H7 (cell line): ENCODE data around the gene AFF4. TPM values are rescaled to one million over a fixed set of nuclear protein-coding genes. Genes with fewer than 3 reads are reported as not detected.
"Not testable (repeated sequence)": the region's sequence is repeated elsewhere in the genome, so short reads cannot be mapped to it uniquely, and the experiment has no call there.

Experiments
- DNase-seq: peaks from one replicate; pipeline ENCODE4 v3.0.0; 2012
- H3K27me3 ChIP-seq: 2 replicates; pipeline ENCODE4 v1.6.0; 2011; ENCODE audit warnings: mild to moderate bottlenecking, low read length; ENCODE audit not compliant: control insufficient read depth, insufficient read depth
- H3K36me3 ChIP-seq: replicated peaks from 2 replicates; pipeline ENCODE4 v1.5.1; 2011; ENCODE audit warnings: low read length; ENCODE audit not compliant: control insufficient read depth, insufficient read depth
- H3K4me3 ChIP-seq: 2 replicates; pipeline ENCODE4 v1.5.1; 2011; ENCODE audit warnings: low read depth, mild to moderate bottlenecking, control low read depth, low read length, moderate library complexity; ENCODE audit not compliant: insufficient read depth
- total RNA-seq: library from RNA; depleted of rRNA; stranded (reverse); fragments of >200 nt; shearing (Covaris generic); gene quantifications from 2 replicates; pipeline ENCODE4 v1.2.3, GENCODE V29; 2014

The AFF4 gene
- total RNA-seq, 1 experiment from 2014 or later = 25.1 TPM

DNA sequence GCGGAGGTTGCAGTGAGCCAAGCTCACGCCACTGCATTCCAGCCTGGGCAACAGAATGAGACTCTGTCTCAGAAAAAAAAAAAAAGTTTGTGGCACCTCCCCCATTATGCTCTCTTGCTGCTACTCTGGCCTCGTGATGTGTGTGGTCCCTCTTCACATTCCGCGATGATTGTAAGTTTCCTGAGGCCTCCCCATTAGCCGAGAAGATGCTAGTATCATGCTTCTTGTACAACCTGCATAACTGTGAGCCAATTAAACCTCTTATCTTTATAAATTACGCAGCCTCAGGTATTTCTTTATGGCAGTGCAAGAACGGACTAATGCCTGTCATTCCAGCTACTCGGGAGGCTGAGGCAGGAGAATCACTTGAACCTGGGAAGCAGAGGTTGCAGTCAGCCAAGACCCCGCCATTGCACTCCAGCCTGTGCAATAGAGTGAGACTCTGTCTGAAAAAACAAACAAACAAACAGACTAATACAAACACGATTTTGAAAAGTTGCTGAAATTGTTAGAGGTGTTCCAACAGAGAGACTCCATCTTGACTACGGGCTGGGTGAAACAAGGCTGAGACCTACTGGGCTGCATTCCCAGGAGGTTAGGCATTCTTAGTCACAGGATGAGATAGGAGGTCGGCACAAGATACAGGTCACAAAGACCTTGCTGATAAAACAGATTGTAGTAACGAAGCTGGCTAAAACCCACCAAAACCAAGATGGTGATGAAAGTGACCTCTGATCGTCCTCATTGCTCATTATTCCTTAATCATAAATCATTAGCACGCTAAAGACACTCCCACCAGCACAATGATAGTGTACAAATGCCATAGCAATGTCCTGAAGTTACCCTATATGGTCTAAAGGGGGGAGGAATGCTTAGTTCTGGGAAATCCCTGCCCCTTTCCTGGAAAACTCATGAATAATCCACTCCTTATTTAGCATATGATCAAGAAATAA, 8.3 kb upstream of the AFF4 start:
- H3K4me3 ChIP-seq = no peak overlapping the region
- H3K27me3 ChIP-seq = no peaks in the 10 kb centered on the region
- no peaks in the 10 kb centered on the region for H3K36me3 ChIP-seq
- no peak for DNase-seq

DNA sequence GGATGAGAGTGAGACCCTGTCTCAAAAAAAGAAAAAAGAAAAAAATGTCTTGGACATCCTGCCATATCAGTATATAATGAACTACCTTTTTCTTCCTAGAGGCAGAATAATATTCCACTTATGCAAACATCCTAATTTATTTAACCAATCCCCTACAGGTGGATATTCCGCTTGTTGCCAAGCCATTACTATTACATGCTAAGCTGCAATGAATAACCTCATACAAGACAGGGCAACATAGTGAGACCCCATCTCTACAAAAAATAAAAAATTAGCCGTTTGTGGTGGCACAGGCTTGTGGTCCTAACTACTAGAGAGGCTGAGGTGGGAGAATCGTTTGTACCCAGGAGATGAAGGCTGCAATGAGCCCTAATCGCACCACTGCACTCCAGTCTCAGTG, 1.7 kb upstream of the AFF4 start:
- Histone ChIP-seq H3K36me3 (no peaks in the 10 kb centered on the region), H3K4me3 (no peak overlapping the region), H3K27me3 (no peaks in the 10 kb centered on the region)
- no peak for DNase-seq

- Histone ChIP-seq H3K27me3 (no peaks in the 10 kb centered on the region), H3K36me3 (no peaks in the 10 kb centered on the region), H3K4me3 (peak overlapping the region; percentile 81)
- peak; percentile 45 for DNase-seq
Measured at GRCh38 chr5:132962429-132963021, 909 bp downstream of the AFF4 start.

GRCh38 chr5:132961887-132962286, 1.5 kb downstream of the AFF4 start:
- DNase-seq = no peak
- H3K36me3 ChIP-seq = no peaks in the 10 kb centered on the region
- H3K27me3 ChIP-seq = no peaks in the 10 kb centered on the region
- H3K4me3 ChIP-seq = peak overlapping the region; percentile 81

DNA sequence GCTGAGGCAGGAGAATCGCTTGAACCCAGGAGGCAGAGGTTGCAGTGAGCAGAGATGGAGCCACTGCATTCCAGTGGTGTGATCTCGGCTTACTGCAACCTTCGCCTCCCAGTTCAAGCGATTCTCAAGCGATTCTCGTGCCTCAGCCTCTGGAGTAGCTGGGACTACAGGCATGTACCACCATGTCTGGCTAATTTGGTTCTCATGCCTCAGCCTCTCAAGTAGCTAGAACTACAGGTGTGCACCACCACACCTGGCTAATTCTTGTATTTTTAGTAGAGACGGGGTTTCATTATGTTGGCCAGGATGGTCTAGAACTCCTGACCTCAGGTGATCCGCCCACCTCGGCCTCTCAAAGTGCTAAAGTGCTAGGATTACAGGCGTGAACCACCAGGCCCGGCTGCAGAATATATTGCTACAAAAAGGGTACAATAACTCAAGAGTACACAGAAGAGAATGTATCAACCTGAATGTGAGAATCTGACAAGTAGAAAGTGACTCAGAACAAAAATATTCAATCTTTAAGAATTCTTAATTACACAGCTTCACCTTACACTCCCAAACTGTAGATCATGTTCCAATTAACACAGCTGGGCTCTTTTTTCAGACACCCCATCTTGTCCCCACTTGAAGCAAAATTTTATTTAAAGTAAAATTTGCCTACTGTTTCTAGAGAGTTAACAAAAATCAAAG, 2.2 kb downstream of the AFF4 start:
- not testable (repeated sequence) for DNase-seq, H3K36me3 ChIP-seq, H3K27me3 ChIP-seq, H3K4me3 ChIP-seq

- not testable (repeated sequence) for H3K27me3 ChIP-seq, H3K4me3 ChIP-seq, H3K36me3 ChIP-seq, DNase-seq
Measured at GRCh38 chr5:132956166-132956799, 7.2 kb downstream of the AFF4 start.

GRCh38 chr5:132953710-132954109, 9.7 kb downstream of the AFF4 start:
- DNase-seq = no peak
- Histone ChIP-seq H3K36me3 (peaks cover 3% of the 10 kb centered on the region), H3K4me3 (no peak overlapping the region), H3K27me3 (no peaks in the 10 kb centered on the region)

DNA sequence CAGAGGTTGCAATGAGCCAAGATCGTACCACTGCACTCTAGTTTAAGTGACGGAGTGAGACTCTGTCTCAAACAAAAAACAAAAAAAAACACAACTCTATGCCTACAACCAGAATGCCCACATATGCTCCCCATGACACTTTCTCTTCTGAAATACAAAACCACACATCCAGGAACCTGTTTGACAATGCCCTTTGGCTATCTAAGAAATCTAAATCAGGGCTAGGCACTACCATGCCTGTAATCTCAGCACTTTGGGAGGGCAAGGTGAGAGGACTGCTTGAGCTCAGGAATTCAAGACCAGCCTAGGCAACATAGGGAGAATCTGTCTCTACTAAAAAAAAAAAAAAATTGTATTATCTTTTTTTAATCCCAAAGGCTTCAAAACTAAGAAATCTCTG, 10.6 kb downstream of the AFF4 start:
- H3K4me3 ChIP-seq = no peak overlapping the region
- H3K36me3 ChIP-seq = peaks cover 3% of the 10 kb centered on the region
- no peaks in the 10 kb centered on the region for H3K27me3 ChIP-seq
- no peak for DNase-seq

DNA sequence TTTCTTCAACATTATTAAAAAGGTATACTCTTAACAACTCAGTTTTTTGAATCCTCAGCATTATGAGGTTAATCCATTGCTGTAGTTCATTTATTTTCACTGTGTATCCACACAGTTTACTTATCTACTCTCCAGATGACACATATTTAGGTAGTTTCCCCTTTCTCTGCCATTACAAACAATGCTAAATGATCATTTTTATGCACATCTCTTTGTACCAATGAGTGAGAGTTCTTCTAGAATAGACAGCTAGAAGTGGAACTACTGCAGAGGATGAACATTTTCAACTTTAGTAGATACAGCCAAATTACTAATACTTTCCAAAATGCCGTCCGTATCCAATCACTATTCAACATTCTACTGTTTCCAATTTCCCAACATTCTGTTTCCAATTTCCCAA, 11.5 kb downstream of the AFF4 start:
- peaks cover 3% of the 10 kb centered on the region for H3K36me3 ChIP-seq
- no peak for DNase-seq
- H3K27me3 ChIP-seq = no peaks in the 10 kb centered on the region
- H3K4me3 ChIP-seq = no peak overlapping the region

DNA sequence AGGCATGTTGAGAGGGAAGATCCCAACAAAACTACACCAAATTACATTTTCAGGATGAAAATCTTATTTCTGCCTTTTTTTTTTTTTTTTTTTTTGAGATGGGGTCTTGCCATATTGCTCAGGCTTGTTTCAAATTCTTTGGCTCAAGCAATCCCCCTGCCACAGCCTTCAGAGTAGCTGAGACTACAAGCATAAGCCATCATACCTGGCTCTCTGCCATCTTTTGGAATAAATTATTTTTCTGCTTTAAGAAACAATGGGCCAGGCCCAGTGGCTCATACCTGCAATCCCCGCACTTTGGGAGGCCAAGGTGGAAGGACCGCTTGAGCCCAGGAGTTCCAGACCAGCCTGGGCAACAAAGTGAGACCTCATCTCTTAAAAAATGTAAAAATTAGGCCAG, 14.3 kb downstream of the AFF4 start:
- Histone ChIP-seq H3K36me3 (no peaks in the 10 kb centered on the region; the same call in 1 of the 2 replicates), H3K27me3 (no peaks in the 10 kb centered on the region)
- DNase-seq = no peak

DNA sequence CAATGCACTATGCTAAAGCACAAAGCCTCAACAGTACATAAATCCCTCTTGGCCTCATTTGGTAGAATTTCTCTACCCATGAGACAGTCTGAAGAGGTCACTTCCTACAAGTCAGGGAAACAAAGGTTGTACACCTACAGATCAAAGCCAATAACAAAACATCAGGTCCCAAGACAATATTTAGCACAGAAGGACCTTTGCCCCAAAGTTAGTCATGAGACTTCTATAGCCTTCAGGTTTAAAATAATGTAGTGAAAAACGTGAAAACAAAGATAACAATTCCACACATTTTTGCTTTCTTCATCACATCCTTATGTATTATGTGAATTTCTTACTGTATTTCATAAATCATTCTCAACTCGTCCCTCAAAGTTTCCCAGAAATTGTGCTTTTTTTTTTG, 15.8 kb downstream of the AFF4 start:
- H3K4me3 ChIP-seq = no peak overlapping the region
- H3K36me3 ChIP-seq = no peaks in the 10 kb centered on the region; the same call in 1 of the 2 replicates
- no peak for DNase-seq
- no peaks in the 10 kb centered on the region for H3K27me3 ChIP-seq

More for the DNA sequence above, 14.3 kb downstream of the AFF4 start:
- H3K4me3 ChIP-seq = no peak overlapping the region

DNA sequence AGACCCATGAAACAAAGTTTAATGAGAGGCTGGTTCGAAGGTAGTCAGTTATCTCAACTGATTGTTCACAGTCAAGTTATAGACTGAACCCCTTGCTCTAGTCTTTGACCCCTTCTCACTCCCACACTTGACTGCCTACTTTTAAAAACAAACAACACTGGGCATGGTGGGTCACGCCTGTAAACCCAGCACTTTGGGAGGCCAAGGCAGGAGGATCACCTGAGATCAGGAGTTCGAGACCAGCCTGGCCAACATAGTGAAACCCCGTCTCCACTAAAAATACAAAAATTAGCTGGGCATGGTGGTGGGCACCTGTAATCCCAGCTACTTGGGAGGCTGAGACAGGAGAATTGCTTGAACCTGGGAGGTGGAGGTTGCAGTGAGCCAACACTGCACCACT, 18.1 kb downstream of the AFF4 start:
- not testable (repeated sequence) for H3K4me3 ChIP-seq, H3K27me3 ChIP-seq, DNase-seq, H3K36me3 ChIP-seq

GRCh38 chr5:132943362-132944022, 19.9 kb downstream of the AFF4 start:
- no peak overlapping the region for H3K4me3 ChIP-seq
- no peaks in the 10 kb centered on the region; the same call in 1 of the 2 replicates for H3K36me3 ChIP-seq
- DNase-seq = no peak
- no peaks in the 10 kb centered on the region for H3K27me3 ChIP-seq

GRCh38 chr5:132941331-132941730, 22.1 kb downstream of the AFF4 start:
- H3K36me3 ChIP-seq = no peaks in the 10 kb centered on the region; the same call in 1 of the 2 replicates
- no peak for DNase-seq
- no peaks in the 10 kb centered on the region for H3K27me3 ChIP-seq
- H3K4me3 ChIP-seq = no peak overlapping the region
